H7 (cell line): Measurements from ENCODE around the gene ALK. TPM values are rescaled to one million over a fixed set of nuclear protein-coding genes. Genes with fewer than 3 reads are reported as not detected.

Experiments
- DNase-seq: peaks from one replicate; pipeline ENCODE4 v3.0.0; 2012
- H3K27me3 ChIP-seq: 2 replicates; pipeline ENCODE4 v1.6.0; 2011; ENCODE audit warnings: mild to moderate bottlenecking, low read length; ENCODE audit not compliant: control insufficient read depth, insufficient read depth
- H3K36me3 ChIP-seq: replicated peaks from 2 replicates; pipeline ENCODE4 v1.5.1; 2011; ENCODE audit warnings: low read length; ENCODE audit not compliant: control insufficient read depth, insufficient read depth
- H3K4me3 ChIP-seq: 2 replicates; pipeline ENCODE4 v1.5.1; 2011; ENCODE audit warnings: low read depth, mild to moderate bottlenecking, control low read depth, low read length, moderate library complexity; ENCODE audit not compliant: insufficient read depth
- total RNA-seq: library from RNA; depleted of rRNA; stranded (reverse); fragments of >200 nt; shearing (Covaris generic); gene quantifications from 2 replicates; pipeline ENCODE4 v1.2.3, GENCODE V29; 2014

ALK gene
- total RNA-seq, 1 experiment from 2014 or later: 0.21 TPM

DNA sequence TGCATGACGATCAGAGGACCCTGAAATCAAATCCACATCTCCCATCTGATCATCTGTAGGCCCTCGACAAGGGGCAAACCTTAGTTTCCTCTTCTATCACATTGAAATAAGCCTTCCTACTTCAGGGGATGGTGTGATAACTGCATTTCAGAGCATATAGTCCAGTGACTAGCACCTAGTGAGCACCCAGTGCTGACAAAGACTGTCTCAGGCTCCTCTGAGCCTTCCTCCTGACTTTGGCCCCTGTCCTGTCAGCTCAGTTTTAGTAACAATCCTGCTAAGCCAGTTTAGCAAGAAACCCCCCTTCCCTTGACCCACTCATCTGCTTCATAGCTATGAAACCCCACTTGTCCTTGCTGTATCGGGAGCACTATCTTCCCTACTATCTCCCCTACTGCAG, 304.0 kb downstream of the ALK start:
- Histone ChIP-seq H3K36me3 (no peaks in the 10 kb centered on the region), H3K27me3 (no peaks in the 10 kb centered on the region), H3K4me3 (no peak overlapping the region)
- no peak for DNase-seq

DNA sequence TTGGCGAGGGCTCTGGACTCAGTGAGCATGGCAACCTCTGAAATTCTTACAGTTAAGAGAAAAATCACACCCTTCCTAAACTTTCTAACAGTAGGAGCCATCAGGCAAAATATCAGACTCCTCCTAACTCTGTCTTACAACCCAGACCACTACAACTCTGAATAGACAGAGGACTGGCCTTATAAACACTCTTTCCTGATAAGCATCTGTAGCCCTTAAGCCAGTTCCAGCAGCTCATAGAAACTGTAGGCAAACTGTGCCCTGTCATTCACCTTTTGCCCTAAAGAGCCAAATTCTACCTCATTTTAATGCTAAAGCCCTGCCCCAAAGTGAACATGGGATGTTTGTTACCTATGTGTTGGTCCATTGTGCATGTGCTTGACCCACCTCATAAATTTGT, 304.8 kb downstream of the ALK start:
- DNase-seq: no peak
- no peaks in the 10 kb centered on the region for H3K36me3 ChIP-seq
- H3K27me3 ChIP-seq: no peaks in the 10 kb centered on the region
- H3K4me3 ChIP-seq: no peak overlapping the region

DNA sequence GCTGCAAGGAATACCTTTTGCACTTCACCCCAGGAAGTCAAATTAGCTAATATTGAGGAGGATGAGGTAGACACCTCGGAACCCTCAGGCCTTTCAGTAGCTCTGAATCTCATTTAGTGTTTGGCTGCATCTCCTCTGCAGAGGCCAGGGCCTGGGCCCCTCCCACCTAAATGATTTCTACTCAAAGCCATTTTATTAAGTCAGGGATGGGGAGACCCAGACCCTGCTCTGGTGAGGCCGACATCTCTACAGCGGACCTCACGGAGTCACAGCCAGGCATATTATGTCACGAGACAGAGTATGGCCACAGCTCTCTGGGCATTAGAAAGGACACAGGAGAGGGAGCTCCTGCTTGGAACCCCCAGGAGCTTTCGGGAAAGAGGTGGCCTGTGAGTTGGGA, 305.5 kb downstream of the ALK start:
- no peak for DNase-seq
- Histone ChIP-seq H3K36me3 (no peaks in the 10 kb centered on the region), H3K4me3 (no peak overlapping the region), H3K27me3 (no peaks in the 10 kb centered on the region)

DNA sequence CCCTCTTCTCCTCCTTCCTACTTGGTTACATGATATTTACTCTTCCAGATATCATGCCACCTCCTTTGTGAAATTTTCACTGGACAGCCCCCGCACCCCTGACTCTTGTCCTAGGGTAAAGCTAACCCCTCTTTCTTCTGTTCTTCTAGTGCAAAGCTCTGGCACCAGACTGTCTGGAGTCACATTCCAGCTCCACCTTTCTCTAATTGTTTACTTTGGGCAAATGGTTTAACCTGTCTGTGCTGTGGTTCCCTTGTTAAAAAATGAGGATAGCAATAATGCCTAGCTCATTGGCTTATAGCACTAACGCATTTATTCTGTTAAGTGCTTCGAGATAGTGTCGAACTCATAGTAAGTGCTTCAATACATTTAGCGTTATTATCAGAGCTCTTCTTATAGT, 306.2 kb downstream of the ALK start:
- no peaks in the 10 kb centered on the region for H3K36me3 ChIP-seq
- no peaks in the 10 kb centered on the region for H3K27me3 ChIP-seq
- no peak overlapping the region for H3K4me3 ChIP-seq
- DNase-seq: no peak

DNA sequence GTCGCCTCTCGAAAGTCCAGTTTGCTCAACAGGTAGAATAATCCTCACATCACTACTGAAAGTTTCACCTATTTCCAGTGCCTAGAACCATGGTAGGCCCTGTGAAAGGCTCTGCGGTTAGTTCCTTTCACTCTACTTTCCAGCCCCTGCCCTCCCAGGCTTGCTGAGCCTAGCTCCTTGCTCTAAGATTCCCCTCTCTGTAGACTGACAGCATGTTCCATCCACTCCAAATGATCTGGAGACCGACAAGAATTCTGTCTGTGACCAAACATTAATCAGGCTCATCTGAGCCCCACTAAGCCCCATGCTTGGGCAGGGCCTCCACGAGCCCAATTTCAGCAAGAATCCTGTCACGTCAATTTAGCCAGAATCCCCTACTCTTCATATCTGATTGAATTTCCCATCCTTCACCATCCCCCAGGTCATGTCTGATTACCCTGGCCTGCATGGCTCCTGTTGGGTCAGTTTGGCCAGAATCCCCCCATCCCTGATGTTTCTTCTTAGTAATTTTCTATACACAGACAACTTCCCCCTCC, 307.0 kb downstream of the ALK start:
- H3K4me3 ChIP-seq: no peak overlapping the region
- H3K36me3 ChIP-seq: no peaks in the 10 kb centered on the region
- DNase-seq: no peak
- no peaks in the 10 kb centered on the region for H3K27me3 ChIP-seq

DNA sequence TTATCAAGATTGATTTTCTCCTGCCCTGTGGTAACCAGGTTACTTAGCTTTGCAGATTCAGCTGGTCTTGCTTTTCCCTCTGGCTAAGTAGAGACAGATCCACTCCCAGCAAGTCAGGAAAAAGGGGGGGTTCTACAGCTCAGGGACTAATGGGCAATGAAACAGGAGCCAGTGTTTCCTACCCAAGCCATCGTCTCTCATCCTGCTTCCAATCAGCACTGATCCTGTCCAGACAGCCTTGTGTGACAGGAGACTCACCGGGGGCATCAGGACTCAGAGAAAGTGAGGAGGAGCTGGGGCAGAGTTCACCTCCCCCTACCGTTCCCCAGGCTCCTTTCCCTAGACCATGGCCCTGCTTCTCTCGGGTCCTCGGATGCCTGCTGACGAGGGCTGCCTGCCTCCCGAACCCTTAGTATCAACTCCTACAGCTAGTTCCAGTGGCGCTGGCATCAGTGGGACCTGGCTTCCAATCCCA, 307.6 kb downstream of the ALK start:
- H3K36me3 ChIP-seq: no peaks in the 10 kb centered on the region
- DNase-seq: no peak
- H3K27me3 ChIP-seq: no peaks in the 10 kb centered on the region
- H3K4me3 ChIP-seq: no peak overlapping the region

DNA sequence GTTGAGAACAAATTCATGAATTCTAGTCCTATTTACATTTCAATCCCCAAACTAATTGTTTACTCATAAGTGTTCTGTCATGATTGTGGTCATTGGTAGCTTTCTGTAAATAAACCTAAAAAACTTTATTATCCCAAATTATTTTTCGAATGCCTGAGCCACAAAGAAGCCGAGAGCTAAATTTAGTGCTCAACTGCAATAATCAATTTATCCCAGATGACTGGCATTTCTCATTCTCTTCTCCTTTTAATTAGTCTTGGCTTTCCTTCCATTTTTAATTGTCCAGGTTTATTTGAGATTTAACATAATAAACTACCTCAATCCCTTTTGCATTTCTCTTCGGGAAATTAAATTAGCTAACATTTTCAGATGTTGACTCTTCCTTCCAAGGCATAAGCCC, 308.3 kb downstream of the ALK start:
- H3K27me3 ChIP-seq: no peaks in the 10 kb centered on the region
- DNase-seq: no peak
- no peaks in the 10 kb centered on the region for H3K36me3 ChIP-seq
- no peak overlapping the region for H3K4me3 ChIP-seq

DNA sequence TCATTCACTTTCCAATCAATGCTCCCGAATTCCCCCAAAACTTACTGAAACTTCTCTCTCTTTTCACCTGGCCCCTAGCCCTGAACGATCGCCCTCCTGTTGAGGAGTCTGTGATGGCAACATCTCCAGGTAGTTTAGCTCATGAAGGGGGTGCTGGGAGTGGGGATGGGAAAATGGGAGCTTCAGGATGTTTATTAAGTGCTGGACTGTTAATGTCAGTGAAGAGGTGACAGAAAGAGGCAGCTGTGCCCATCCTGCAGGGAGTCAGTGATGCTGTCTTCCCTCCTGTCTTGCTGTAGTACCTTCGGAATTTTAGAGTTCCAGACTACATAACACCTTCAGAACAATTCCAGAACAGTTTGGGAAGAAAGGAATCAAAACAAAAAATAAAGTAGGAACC, 308.8 kb downstream of the ALK start:
- DNase-seq: no peak

DNA sequence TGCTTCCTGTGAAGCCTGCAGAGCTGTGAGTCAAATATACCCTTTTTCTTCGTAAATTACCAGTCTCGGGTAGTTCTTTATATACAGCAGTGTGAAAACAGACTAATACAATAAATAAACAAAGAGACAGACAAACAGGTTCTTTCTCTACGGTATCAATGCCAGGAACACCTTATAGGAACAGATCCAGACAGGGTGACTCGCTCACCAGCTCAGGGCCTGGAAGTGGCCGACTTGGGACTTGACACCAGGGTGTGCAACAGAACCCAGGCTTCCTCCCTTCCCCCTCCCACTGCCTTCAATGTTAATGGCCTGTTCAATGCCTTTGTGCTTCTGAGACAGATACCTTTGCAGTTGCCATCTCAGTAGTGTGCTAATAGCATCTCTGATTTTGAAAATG, 309.5 kb downstream of the ALK start:
- no peak for DNase-seq
- Histone ChIP-seq H3K4me3 (no peak overlapping the region), H3K36me3 (no peaks in the 10 kb centered on the region), H3K27me3 (no peaks in the 10 kb centered on the region)

More for the DNA sequence above, 308.8 kb downstream of the ALK start:
- no peaks in the 10 kb centered on the region for H3K36me3 ChIP-seq
- no peak overlapping the region for H3K4me3 ChIP-seq
- H3K27me3 ChIP-seq: no peaks in the 10 kb centered on the region

DNA sequence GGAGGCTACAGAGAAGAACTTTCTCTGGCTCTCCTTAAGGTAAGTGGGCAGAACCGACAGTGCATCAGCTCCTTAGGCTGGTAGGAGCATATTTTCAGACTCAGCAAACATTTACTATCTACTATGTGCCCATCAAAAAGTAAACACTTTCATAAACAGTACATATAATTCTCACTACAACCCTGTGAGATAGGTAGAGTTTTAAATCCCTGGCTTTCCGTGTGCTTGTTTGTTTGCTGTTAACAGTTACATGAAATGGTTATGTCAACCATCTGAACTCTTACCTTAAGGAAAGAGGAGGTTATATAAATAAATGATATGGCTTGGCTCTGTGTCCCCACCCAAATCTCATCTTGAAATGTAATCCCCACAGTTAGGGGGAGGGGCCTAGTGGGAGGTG, 310.1 kb downstream of the ALK start:
- no peak for DNase-seq
- no peaks in the 10 kb centered on the region for H3K27me3 ChIP-seq
- H3K4me3 ChIP-seq: no peak overlapping the region
- no peaks in the 10 kb centered on the region for H3K36me3 ChIP-seq

DNA sequence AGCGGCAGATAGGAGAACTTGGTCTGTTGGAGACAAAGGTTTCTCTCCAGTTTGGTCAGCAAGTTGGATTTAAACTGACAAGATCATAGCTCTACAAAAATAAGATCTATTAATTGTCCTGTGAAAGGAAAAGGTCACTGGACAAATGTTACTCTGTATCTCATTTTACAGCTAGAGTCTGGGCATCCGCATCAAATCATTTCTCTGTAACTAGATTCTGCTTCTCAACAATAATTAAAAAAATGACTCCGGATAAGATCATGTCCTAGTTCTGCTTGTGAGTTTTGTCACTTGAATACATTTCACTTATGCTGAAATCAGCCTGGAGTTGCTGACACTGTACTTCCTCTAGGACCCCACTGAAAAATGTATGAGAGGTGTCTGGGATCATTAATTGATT, 310.8 kb downstream of the ALK start:
- H3K27me3 ChIP-seq: no peaks in the 10 kb centered on the region

DNA sequence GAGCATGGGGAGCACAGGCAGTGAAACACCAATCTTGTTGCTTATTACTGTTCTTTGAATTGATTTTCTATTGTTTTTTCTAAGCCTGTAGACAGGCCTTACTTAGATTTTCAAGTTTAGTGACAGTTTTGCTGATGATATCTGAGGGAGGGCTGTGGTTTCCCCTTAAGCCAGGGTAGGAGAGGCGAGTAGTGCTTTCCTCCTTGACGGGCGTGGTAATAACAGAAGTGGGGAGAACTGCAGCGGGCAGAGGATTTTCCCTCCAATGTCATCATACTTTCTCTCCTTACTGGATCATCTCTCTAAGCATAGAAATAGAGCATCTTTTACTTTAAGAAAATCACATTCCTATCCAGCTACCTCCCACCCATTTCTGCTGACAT, 314.4 kb downstream of the ALK start:
- no peaks in the 10 kb centered on the region for H3K36me3 ChIP-seq
- no peak for DNase-seq
- H3K27me3 ChIP-seq: no peaks in the 10 kb centered on the region
- no peak overlapping the region for H3K4me3 ChIP-seq

More for the DNA sequence above, 310.8 kb downstream of the ALK start:
- no peak for DNase-seq
- Histone ChIP-seq H3K36me3 (no peaks in the 10 kb centered on the region), H3K4me3 (no peak overlapping the region)

DNA sequence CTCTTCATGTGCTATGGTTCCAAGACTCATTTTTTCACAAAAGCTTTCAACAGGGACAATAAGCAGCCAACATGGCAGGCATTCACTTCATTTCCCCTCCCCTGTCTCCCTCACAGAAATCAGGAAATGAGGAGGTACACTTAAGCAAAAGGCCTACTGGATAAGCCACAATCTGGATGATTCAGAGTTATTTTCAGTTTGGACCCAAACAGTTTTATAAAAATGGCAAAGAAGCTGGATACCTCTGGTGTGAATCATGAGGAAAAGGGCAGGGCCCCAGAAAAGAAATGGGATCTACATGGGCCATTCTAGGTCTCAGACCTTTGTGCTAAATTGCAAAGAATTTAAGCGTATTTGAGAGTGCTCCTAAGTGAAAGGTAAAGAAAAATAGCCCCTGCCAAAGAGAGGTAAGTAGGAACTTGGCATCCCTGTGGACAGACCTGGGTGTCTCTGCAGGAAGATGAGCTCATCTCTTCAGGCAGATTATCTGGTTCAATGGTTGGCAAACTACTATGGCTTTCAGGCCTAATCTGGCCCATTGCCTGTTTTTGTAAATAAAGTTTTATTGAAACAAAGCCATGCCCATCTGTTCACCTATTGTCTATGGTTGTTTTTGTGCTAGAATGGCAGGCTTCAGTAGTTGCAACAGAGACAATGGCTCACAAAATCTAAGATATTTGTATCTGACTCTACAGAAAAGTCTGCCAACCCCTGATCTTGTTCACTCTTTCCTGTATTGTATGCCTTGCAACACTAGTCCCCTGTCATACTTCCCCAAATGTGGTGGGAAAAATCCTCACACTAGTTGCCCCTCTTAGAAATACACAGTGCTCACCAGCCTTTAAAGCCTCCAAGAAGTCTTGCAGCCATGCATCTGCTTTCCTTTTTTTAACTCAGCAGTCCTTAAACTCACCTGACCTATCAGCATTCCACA, 315.0 kb downstream of the ALK start:
- no peak for DNase-seq
- Histone ChIP-seq H3K27me3 (no peaks in the 10 kb centered on the region), H3K36me3 (no peaks in the 10 kb centered on the region), H3K4me3 (no peak overlapping the region)

DNA sequence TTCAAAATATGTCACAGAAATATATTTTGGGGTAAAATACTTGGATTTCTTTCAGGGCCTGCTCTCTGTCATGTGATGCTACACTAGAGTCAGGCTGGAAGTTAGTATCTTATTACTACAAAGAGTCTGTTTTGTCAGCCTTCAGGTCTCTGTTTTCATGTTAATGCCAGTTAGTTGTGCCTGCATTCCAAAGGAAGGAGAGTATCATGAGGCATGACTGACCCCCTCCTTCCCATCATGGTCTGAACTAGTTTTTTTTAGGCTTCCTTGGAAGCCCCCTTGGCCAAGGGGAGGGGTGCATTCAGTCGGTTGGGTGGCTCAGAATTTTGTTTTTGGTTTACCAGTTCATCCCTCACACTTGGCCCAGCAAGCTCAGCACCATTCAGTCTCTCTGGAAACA, 318.0 kb downstream of the ALK start:
- Histone ChIP-seq H3K4me3 (no peak overlapping the region), H3K27me3 (no peaks in the 10 kb centered on the region), H3K36me3 (no peaks in the 10 kb centered on the region)
- DNase-seq: no peak

DNA sequence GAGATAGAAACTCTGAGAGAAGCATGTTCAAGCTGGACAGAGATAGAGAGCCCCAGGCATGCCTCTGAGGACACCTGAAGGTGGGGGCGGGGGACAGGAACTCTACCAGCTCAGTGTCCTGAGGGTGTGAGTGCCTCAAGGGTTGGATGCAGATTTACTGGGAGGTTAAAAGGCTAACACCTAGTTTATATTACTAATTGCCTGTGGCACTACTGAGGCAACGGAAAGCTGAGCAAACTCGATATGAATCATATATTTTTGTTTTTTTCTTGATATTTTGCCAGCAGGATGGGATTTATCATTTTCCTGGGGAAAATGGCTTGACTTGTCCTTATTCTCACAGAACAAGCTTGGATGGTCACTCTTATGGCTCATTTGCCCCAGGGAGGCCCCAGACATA, 319.5 kb downstream of the ALK start:
- no peak for DNase-seq
- Histone ChIP-seq H3K27me3 (no peaks in the 10 kb centered on the region), H3K4me3 (no peak overlapping the region), H3K36me3 (no peaks in the 10 kb centered on the region)
